ENCODE results near the gene VEZT. TPM values are rescaled to one million over a fixed set of nuclear protein-coding genes. Genes with fewer than 3 reads are reported as not detected.
"Not testable (repeated sequence)": the region's sequence is repeated elsewhere in the genome, so short reads cannot be mapped to it uniquely, and the experiment has no call there.

VEZT gene
- polyA plus RNA-seq, 3 donors, result 17.2 to 27.7 (median 17.9) TPM

GRCh38 chr12:95283371-95283770 is 65.8 kb downstream of the VEZT start:
- H3K27ac ChIP-seq (ENCODE audit: low read depth, low read length), result no peak overlapping the region
- WGBS, 3 donors, result 95 to 100% (median 99%) methylated on average over 1 of the region's 1 CpG

GRCh38 chr12:95286713-95287112 is 69.1 kb downstream of the VEZT start:
- WGBS, 3 donors, result 61 to 85% (median 83%) methylated on average over 3 of the region's 3 CpGs
- no peak overlapping the region for H3K27ac ChIP-seq (ENCODE audit: low read depth, low read length)

GRCh38 chr12:95291501-95291900 is 73.9 kb downstream of the VEZT start:
- H3K27ac ChIP-seq (ENCODE audit: low read depth, low read length), result no peak overlapping the region

GRCh38 chr12:95298916-95299315 is 81.3 kb downstream of the VEZT start:
- 82 to 87% (median 86%) methylated on average over 5 of the region's 5 CpGs for WGBS, 3 donors
- no peak overlapping the region for H3K27ac ChIP-seq (ENCODE audit: low read depth, low read length)

More at GRCh38 chr12:95291501-95291900, 73.9 kb downstream of the VEZT start:
- 96 to 100% (median 99%) methylated on average over 2 of the region's 2 CpGs for WGBS, 3 donors

GRCh38 chr12:95300286-95300685 is 82.7 kb downstream of the VEZT start:
- 87 to 99% (median 89%) methylated on average over 2 of the region's 2 CpGs for WGBS, 3 donors
- no peak overlapping the region for H3K27ac ChIP-seq (ENCODE audit: low read depth, low read length)

- no peak overlapping the region for H3K27ac ChIP-seq (ENCODE audit: low read depth, low read length)
- 93 to 95% (median 93%) methylated on average over 1 of the region's 1 CpG for WGBS, 3 donors
Observed at GRCh38 chr12:95303476-95303875, 85.9 kb downstream of the VEZT start.

GRCh38 chr12:95304673-95305198 is 87.1 kb downstream of the VEZT start:
- H3K27ac ChIP-seq (ENCODE audit: low read depth, low read length), result no peak overlapping the region
- WGBS, 3 donors, result 80 to 87% (median 86%) methylated on average over 3 of the region's 3 CpGs

- H3K27ac ChIP-seq (ENCODE audit: low read depth, low read length), result no peak overlapping the region
- 40 to 89% (median 88%) methylated on average over 1 of the region's 1 CpG for WGBS, 3 donors
Observed at GRCh38 chr12:95312656-95313055, 95.0 kb downstream of the VEZT start.

GRCh38 chr12:95314756-95315155 is 97.1 kb downstream of the VEZT start:
- not testable (repeated sequence) for H3K27ac ChIP-seq (ENCODE audit: low read depth, low read length)
- 92 to 97% (median 92%) methylated on average over 6 of the region's 6 CpGs for WGBS, 3 donors

- WGBS, 3 donors, result 92 to 97% (median 93%) methylated on average over 4 of the region's 4 CpGs
- no peak overlapping the region for H3K27ac ChIP-seq (ENCODE audit: low read depth, low read length)
Observed at GRCh38 chr12:95316798-95317197, 99.2 kb downstream of the VEZT start.

- no peak overlapping the region for H3K27ac ChIP-seq (ENCODE audit: low read depth, low read length)
- 52 to 88% (median 84%) methylated on average over 2 of the region's 2 CpGs for WGBS, 3 donors
Observed at GRCh38 chr12:95318071-95318545, 100.5 kb downstream of the VEZT start.

GRCh38 chr12:95319694-95320331 is 102.2 kb downstream of the VEZT start:
- no peak overlapping the region for H3K27ac ChIP-seq (ENCODE audit: low read depth, low read length)
- WGBS, 3 donors, result 94 to 97% (median 94%) methylated on average over 1 of the region's 1 CpG

GRCh38 chr12:95321516-95322246 is 104.1 kb downstream of the VEZT start:
- 60 to 82% (median 74%) methylated on average over 3 of the region's 3 CpGs for WGBS, 3 donors
- H3K27ac ChIP-seq (ENCODE audit: low read depth, low read length), result no peak overlapping the region

- 64 to 86% (median 78%) methylated on average over 4 of the region's 4 CpGs for WGBS, 3 donors
- H3K27ac ChIP-seq (ENCODE audit: low read depth, low read length), result no peak overlapping the region
Observed at GRCh38 chr12:95322326-95322725, 104.7 kb downstream of the VEZT start.

- H3K27ac ChIP-seq (ENCODE audit: low read depth, low read length), result no peak overlapping the region
Observed at GRCh38 chr12:95323212-95323611, 105.6 kb downstream of the VEZT start.

- H3K27ac ChIP-seq (ENCODE audit: low read depth, low read length), result not testable (repeated sequence)
- 72 to 79% (median 74%) methylated on average over 7 of the region's 7 CpGs for WGBS, 3 donors
Observed at GRCh38 chr12:95324246-95324645, 106.6 kb downstream of the VEZT start.

- WGBS, 3 donors, result 94 to 98% (median 96%) methylated on average over 4 of the region's 4 CpGs
- no peak overlapping the region for H3K27ac ChIP-seq (ENCODE audit: low read depth, low read length)
Observed at GRCh38 chr12:95325501-95325900, 107.9 kb downstream of the VEZT start.

GRCh38 chr12:95326445-95326844 is 108.8 kb downstream of the VEZT start:
- no peak overlapping the region for H3K27ac ChIP-seq (ENCODE audit: low read depth, low read length)
- 18 to 44% (median 38%) methylated on average over 1 of the region's 1 CpG for WGBS, 3 donors

- WGBS, 3 donors, result 82 to 85% (median 83%) methylated on average over 5 of the region's 5 CpGs
- no peak overlapping the region for H3K27ac ChIP-seq (ENCODE audit: low read depth, low read length)
Observed at GRCh38 chr12:95326855-95327254, 109.2 kb downstream of the VEZT start.

- no peak overlapping the region for H3K27ac ChIP-seq (ENCODE audit: low read depth, low read length)
Observed at GRCh38 chr12:95328708-95329107, 111.1 kb downstream of the VEZT start.
